GM18505 (cell line): ENCODE data around the gene NUDT16.

Source experiments
- ATAC-seq: cut with Tn5 transposase; IDR thresholded peaks from one replicate; pipeline ENCODE4 v1.9.1; 2021; ENCODE audit not compliant: unreplicated experiment
- POLR2A ChIP-seq: IDR thresholded peaks from 4 replicates; pipeline ENCODE4 v1.6.1; 2011; ENCODE audit warnings: borderline replicate concordance; ENCODE audit not compliant: insufficient read depth, insufficient read length; ENCODE audit errors: extremely low read depth

Gene NUDT16

DNA sequence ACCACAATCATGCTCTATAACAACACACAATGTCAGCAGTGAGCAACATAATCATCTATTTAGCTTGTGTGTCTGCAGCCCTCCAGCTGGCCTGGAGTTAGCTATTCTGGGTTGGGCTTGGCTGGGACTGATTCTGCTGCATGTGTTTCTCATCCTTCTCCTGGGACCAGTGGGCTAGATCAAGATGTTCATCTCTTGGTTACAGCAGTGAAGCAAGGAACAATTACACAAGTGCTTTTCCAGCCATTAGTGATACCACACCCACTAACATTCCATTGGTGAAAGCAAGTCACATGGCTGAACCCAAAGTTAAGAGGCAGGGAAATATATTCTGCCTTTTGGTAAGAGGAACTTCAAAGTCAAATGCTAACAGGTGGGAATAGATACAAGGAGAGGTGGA is 14.6 kb downstream of the NUDT16 start:
- ATAC-seq = no peak
- TF ChIP-seq POLR2A = no peak

DNA sequence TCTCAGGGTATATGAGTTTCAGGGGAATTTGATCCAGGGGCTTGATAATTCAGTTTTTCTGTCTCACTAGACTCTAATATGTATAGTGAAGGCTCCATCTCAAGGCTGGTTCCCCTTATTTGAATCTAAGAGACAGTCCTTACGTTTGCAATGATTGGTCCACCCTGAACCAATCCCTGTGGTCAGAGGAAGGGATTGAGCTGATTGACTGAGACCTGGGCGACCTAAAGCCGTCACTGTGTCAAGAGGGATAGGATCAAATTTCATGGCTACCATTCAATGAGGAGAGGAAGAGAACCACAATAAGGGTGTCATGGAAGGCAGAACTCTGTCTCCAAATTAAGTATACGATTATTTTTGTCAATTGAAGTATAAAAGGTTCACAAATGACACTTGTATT is 16.3 kb downstream of the NUDT16 start:
- TF ChIP-seq POLR2A = no peak

GRCh38 chr3:131401978-131402377 is 20.4 kb downstream of the NUDT16 start:
- no peak for TF ChIP-seq POLR2A
- no peak for ATAC-seq

More for the DNA sequence above, 16.3 kb downstream of the NUDT16 start:
- ATAC-seq = no peak

DNA sequence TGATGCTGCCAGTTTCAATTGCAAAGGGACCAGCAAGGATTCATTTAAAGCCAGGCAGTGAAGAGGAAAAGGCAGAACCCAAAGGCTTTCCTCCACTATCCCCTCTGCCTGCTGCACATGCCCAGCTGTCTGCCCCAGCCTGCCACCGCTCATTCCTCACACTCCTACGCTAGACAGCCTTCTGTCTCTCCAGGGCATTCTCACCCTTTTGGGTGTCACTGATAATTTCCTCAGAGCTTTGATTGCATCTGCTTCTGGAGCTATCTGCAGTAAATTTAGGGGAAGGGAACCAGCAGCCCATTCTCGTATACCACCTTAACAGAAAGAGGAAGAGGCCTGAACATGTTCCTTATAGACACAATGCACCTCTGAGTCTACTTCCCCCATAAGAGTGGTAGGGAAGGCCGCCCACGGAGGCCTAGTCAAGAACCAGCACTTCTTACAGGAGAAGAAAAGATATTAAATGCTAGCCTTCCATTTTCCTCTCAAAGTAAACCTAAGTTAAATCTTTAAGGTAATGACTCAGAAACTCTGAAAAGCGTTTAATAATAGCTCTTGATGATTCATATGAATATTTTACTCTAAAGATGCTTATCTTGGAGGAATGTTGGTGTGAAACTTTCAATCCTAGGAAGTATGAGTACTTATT is 20.9 kb downstream of the NUDT16 start:
- no peak for TF ChIP-seq POLR2A
- ATAC-seq = no peak

DNA sequence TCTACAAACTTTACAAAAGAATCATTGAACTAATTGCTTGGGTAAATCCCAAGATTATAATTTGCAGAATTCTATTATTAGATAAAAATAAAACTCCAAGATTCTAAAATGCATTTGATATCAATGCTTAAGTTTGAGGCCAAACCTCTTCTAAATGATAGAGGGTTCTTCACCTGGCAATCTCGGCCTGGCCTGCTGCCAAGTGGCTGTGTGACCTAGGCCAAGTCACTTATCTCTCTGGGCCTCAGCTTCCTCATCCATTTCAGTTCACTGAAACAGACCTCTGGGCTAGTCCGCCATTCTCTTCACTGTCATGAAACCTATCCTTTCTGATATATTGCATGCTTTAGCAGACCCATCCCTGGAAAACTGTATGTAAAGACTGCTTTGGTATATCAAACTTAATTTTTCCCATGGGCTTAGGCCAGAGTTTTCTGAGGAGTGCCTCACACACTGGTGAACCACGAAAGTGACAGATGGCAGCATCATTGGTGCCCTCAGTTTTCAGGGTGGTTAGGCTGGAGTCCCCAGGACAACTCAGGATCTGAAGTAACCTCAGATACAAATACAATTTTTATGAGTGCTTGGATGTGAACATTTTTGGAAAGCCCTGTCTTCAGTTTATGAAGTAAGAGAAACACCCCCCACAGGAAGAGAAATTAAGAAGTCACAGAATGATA is 21.8 kb downstream of the NUDT16 start:
- no peak for TF ChIP-seq POLR2A

GRCh38 chr3:131405411-131405810 is 23.8 kb downstream of the NUDT16 start:
- no peak for ATAC-seq
- TF ChIP-seq POLR2A = no peak

More for the DNA sequence above, 21.8 kb downstream of the NUDT16 start:
- ATAC-seq = no peak

GRCh38 chr3:131406274-131406673 is 24.7 kb downstream of the NUDT16 start:
- no peak for TF ChIP-seq POLR2A
- ATAC-seq = no peak

GRCh38 chr3:131417751-131418150 is 36.2 kb downstream of the NUDT16 start:
- no peak for ATAC-seq
- TF ChIP-seq POLR2A = no peak

GRCh38 chr3:131421301-131421700 is 39.7 kb downstream of the NUDT16 start:
- TF ChIP-seq POLR2A = no peak
- ATAC-seq = no peak

DNA sequence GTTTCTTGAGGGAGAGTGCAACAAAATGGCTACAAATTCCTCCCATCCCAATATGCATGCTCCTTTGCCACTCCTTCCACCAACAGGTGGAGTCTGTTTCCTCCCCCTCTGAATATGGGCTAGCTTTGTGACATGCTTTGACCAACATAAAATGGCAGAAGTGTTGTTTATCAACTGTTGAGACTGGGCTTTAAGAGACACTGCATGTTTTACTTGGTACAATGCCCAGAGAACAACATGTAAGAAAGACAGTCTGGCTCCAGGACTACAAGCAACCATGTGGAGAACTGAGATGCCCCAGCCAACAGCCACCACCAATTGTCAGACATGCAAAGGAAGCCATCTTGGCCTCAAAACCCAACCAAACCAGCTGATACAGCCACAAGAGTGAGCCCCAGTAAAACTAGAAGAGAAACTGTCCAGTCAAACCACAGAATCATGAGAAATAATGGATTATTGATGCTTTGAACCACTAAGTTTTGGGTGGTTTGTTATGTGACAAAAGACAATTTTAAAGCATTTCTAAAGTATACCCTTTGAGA is 40.5 kb downstream of the NUDT16 start:
- TF ChIP-seq POLR2A = no peak
- no peak for ATAC-seq

GRCh38 chr3:131427226-131427625 is 45.7 kb downstream of the NUDT16 start:
- ATAC-seq = no peak
- no peak for TF ChIP-seq POLR2A

DNA sequence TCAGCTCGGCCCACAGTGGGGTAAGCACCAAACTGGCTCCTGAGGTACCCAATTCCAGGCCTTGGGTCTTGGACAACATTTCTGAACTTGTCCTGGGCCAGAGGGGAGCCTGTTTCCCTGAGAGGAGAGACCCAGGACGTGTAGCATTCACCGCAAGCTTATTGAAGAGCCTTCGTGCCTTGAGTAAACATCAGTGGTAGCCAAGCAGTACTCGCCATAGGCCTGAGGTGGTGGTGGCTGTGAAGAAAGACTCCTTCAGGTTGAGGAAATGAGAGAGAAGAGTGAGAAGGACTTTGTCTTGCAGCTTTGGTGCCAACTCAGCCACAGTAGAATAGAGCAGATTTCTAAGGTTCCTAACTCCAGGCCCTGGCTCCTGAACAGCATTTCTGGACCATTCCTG is 50.2 kb downstream of the NUDT16 start:
- no peak for ATAC-seq
- no peak for TF ChIP-seq POLR2A

DNA sequence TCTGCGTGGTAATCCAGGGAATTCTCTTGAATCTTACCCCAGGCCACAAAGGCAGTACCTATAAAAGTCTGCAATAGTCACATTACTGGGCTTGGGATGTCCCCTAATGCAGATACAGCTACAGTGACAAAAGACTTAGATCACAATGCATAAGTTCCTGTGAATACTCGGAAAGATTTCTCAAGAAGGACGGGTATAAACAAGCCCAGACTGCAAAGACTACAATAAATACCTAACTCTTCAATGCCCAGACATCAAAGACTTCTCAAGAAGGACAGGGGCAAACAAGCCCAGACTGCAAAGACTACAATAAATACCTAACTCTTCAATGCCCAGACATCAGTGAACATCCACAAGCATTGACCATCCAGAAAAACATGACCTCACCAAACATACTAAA is 50.9 kb downstream of the NUDT16 start:
- ATAC-seq = no peak
- no peak for TF ChIP-seq POLR2A

DNA sequence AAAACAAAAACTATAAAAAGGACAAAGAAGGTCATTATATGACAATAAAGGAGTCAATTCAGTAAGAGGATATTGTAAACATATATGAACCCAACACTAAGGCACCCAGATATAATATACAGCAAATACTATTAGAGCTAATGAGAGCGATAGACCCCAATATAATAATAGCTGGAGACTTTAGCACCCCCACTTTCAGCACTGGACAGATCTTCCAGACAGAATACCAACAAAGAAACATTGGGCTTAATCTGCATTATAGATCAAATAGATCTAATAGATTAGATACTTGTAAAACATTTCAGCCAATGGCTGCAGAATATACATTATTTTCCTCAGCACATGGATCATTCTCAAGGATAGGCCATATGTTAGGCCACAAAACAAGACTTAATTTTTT is 53.4 kb downstream of the NUDT16 start:
- no peak for ATAC-seq
- TF ChIP-seq POLR2A = no peak
